DOHH2 (cell line): Measurements from ENCODE around the gene NGDN.

Experiments used
- H3F3A ChIP-seq: fragments of 200-600 bp; sonication (generic), shearing (Covaris generic); 2 replicates; pipeline ENCODE4 v1.6.0; 2016; ENCODE audit warnings: antibody characterized with exemption, mild to moderate bottlenecking; ENCODE audit not compliant: control insufficient read depth, insufficient read depth
- H3K27ac ChIP-seq: fragments of 200-600 bp; sonication (generic); 2 replicates; pipeline ENCODE4 v1.5.1; 2014; ENCODE audit warnings: low read depth, mild to moderate bottlenecking, low read length, moderate library complexity
- H3K27me3 ChIP-seq: fragments of 200-600 bp; sonication (generic); 2 replicates; pipeline ENCODE4 v1.6.1; 2014; ENCODE audit warnings: mild to moderate bottlenecking, low read length, mixed read lengths; ENCODE audit not compliant: control insufficient read depth
- H3K36me3 ChIP-seq: fragments of 200-600 bp; sonication (generic); 2 replicates; pipeline ENCODE4 v1.6.1; 2014; ENCODE audit warnings: mild to moderate bottlenecking, low read length, moderate library complexity, mixed read lengths; ENCODE audit not compliant: control insufficient read depth
- H3K4me1 ChIP-seq: fragments of 200-600 bp; sonication (generic); 2 replicates; pipeline ENCODE4 v1.6.1; 2014; ENCODE audit warnings: mild to moderate bottlenecking, low read length, mixed read lengths; ENCODE audit not compliant: control insufficient read depth
- H3K4me2 ChIP-seq: fragments of 200-600 bp; sonication (generic); 2 replicates; pipeline ENCODE4 v1.6.0; 2014; ENCODE audit warnings: mild to moderate bottlenecking, low read length, moderate library complexity
- H3K4me3 ChIP-seq: fragments of 200-600 bp; sonication (generic); 2 replicates; pipeline ENCODE4 v1.5.1; 2014; ENCODE audit warnings: mild to moderate bottlenecking, low read length, mixed read lengths
- H3K79me2 ChIP-seq: fragments of 200-600 bp; sonication (generic); 2 replicates; pipeline ENCODE4 v1.6.1; 2014; ENCODE audit warnings: mild to moderate bottlenecking, low read length, mixed read lengths; ENCODE audit not compliant: control insufficient read depth
- H3K9me2 ChIP-seq: fragments of 200-600 bp; sonication (generic); replicated peaks from 2 replicates; pipeline ENCODE4 v1.6.1; 2014; ENCODE audit warnings: mild to moderate bottlenecking, low read length, mixed read lengths; ENCODE audit not compliant: control insufficient read depth
- H3K9me3 ChIP-seq: fragments of 200-600 bp; sonication (generic); 2 replicates; pipeline ENCODE4 v1.6.1; 2014; ENCODE audit warnings: antibody characterized with exemption, low read length, mixed read lengths; ENCODE audit not compliant: control insufficient read depth, insufficient read depth
- H4K20me1 ChIP-seq: fragments of 200-600 bp; sonication (generic); 2 replicates; pipeline ENCODE4 v1.6.0; 2014; ENCODE audit warnings: low read depth, mild to moderate bottlenecking, antibody characterized with exemption, low read length, moderate library complexity; ENCODE audit not compliant: control insufficient read depth, insufficient read depth
- EZH2phosphoT487 ChIP-seq: fragments of 200-600 bp; sonication (generic); IDR thresholded peaks from 2 replicates; pipeline ENCODE4 v1.6.1; 2017; ENCODE audit warnings: borderline replicate concordance, mild to moderate bottlenecking, antibody characterized with exemption, low read length, moderate library complexity, mixed read lengths
- TF ChIP-seq, protein P1 (sequence below): fragments of 200-600 bp; sonication (generic); IDR thresholded peaks from one replicate; pipeline ENCODE4 v1.5.1; 2014; ENCODE audit warnings: antibody characterized with exemption, mild to moderate bottlenecking, low read depth, low read length; ENCODE audit not compliant: poor library complexity, severe bottlenecking

The NGDN gene

DNA sequence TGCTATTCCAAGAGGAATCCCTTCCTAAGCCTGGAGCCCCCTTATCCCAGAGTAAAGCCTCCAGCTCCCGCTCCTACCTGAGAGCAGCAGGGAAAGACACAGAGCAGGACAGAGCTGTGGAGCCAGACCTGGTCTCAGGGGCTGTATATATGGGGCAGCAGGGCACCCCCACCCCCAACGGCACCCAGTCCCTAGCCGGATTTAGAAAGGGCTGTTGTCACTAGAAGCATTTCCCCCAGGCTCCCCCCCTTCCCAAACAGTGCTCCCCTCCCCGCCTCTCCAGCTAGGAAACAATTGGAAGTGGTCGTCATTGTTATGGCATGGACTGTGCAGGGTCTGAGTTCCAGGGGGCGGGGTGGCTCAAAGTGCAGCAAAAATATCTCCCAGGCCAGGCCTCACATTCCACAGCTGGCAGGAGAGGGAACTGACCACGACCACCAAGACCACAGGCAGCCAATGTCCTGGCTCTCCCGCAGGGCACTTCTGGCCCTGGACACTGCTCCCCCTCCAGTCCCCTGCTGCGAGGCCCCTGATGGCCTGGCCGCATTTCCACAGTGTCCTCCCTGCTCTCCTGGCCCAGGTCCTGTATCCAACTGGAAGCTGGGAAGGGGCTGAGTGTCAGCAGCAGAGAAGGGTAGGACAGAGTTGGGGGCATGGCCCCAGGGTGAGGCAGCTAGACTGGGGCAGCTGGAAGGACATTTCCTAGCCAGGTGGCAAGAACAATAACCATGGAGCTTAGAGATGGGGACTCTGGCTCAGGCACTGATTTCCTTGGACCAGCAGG lies 33.8 kb upstream of the NGDN start, which contains the start of gene MYH7:
TSS of gene MYH7 (minus strand) at position 118 of the 784 bp plus-strand sequence. CDS start 1,928 bp downstream, outside the sequence.
- H3K4me2 ChIP-seq, result no peak within 1 kb of the TSS
- H3K36me3 ChIP-seq, result no peaks in the 10 kb centered on the region
- no peaks in the 10 kb centered on the region for H4K20me1 ChIP-seq
- TF ChIP-seq EZH2phosphoT487, result no peak
- TF ChIP-seq, protein P1, sequence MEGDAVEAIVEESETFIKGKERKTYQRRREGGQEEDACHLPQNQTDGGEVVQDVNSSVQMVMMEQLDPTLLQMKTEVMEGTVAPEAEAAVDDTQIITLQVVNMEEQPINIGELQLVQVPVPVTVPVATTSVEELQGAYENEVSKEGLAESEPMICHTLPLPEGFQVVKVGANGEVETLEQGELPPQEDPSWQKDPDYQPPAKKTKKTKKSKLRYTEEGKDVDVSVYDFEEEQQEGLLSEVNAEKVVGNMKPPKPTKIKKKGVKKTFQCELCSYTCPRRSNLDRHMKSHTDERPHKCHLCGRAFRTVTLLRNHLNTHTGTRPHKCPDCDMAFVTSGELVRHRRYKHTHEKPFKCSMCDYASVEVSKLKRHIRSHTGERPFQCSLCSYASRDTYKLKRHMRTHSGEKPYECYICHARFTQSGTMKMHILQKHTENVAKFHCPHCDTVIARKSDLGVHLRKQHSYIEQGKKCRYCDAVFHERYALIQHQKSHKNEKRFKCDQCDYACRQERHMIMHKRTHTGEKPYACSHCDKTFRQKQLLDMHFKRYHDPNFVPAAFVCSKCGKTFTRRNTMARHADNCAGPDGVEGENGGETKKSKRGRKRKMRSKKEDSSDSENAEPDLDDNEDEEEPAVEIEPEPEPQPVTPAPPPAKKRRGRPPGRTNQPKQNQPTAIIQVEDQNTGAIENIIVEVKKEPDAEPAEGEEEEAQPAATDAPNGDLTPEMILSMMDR, result no peak
- no peaks in the 10 kb centered on the region for H3K9me2 ChIP-seq
- no peaks in the 10 kb centered on the region for H3K4me1 ChIP-seq
- no peaks in the 10 kb centered on the region for H3K9me3 ChIP-seq
- no peak within 1 kb of the TSS for H3K27ac ChIP-seq
- H3K79me2 ChIP-seq, result no peaks in the 10 kb centered on the region
- H3K27me3 ChIP-seq, result no peaks in the 10 kb centered on the region
- H3F3A ChIP-seq, result no peaks in the 10 kb centered on the region
- no peak within 1 kb of the TSS for H3K4me3 ChIP-seq

DNA sequence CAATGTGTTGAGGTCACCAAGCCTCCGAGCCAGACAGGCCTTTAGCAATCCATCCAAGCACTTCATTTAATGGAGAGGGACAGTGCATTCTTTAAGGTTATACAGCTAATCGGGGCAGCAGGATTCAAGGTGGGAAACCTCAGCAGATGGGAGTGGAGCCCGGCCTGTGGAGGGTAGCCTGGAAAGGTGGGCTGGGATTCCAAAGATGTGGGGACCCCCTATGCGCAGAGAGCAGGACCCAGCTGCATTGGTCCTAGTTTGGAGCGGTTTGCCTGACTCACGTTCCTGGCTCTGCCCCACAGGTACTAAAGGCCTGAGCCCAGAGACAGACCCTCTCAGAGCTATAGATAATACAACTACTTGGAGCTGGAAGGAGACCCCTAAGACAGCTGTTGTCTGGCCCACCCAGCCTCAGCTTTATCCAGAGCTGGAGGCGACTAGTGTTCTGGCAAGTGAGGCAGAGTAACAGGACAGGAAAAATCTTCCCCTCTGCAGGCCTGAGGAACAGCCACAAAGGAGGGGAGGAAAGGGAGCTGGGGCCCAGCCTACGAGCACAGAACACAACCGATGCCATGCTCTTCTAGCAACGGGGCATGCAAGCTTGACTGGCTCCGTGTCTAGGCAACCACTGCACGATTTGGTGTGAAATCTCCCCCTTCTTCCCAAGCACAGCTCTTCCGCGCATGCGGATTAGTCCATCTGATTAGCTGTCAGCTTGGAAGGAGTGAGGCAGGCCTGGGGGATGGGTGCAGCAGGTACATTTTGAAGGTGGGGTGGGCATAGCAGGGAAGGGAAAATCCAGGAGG lies 33.0 kb upstream of the NGDN start:
- H3K4me2 ChIP-seq, result no peak overlapping the region
- TF ChIP-seq EZH2phosphoT487, result no peak
- TF ChIP-seq, protein P1, result no peak
- H3K4me1 ChIP-seq, result no peaks in the 10 kb centered on the region
- no peaks in the 10 kb centered on the region for H3K79me2 ChIP-seq
- H3K9me2 ChIP-seq, result no peaks in the 10 kb centered on the region
- H3K27ac ChIP-seq, result no peak overlapping the region
- no peaks in the 10 kb centered on the region for H3K27me3 ChIP-seq
- H4K20me1 ChIP-seq, result no peaks in the 10 kb centered on the region
- H3F3A ChIP-seq, result no peaks in the 10 kb centered on the region
- H3K36me3 ChIP-seq, result no peaks in the 10 kb centered on the region
- H3K4me3 ChIP-seq, result no peak overlapping the region
- H3K9me3 ChIP-seq, result no peaks in the 10 kb centered on the region

DNA sequence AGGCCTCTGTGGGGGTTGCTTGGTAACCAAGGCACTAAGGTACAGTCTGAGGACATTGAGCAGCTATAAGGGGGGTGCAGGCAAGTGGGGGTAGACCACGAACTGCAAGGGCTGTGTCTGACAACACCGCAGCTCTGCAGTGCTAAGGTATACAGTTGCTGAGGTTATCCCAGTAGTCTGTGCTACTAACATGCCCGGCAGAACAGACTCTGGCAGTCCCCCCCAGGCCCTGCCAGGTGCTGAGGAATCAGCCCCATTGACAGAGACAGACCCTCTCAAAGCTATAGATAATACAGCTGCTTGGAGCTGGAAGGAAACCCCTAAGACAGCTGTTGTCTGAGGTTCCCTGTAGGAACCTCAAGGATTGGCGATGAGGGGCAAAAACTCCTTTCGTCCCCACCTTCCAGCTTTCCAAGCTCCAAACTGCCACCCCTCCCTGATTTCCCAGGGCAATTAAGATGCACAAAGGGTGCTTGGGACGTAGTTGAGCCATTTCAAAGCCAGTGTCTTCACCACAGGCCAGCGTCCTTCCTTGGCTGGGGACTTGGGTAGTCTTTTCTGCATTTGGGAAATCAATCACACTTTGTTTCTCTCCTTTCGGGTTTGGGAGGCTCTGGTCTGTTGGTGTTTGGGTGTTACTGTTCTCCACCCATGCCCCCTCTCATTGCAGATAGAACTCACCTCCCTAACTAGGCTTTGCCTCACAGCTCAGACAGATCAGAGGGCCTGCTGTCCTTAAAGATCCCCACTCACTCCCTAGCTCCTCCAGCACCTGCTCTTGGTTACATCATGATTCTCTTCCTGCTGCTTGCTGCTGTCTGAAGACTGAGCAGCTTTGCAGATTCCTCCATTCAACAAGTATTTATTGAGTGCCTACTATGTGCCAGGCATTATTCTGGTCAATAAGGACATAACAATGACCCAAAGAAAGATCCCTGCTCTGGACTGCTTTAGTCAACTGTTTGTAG lies 32.1 kb upstream of the NGDN start:
- Histone ChIP-seq H3K79me2 (no peaks in the 10 kb centered on the region), H3K27ac (no peak overlapping the region), H3K4me2 (no peak overlapping the region), H3K27me3 (no peaks in the 10 kb centered on the region), H3F3A (no peaks in the 10 kb centered on the region), H3K36me3 (no peaks in the 10 kb centered on the region), H3K9me3 (no peaks in the 10 kb centered on the region), H3K4me1 (no peaks in the 10 kb centered on the region), H3K4me3 (no peak overlapping the region), H4K20me1 (no peaks in the 10 kb centered on the region), H3K9me2 (no peaks in the 10 kb centered on the region)
- TF ChIP-seq, protein P1, result no peak
